Measurements from ENCODE around the gene DDX24.

DDX24 gene

DNA sequence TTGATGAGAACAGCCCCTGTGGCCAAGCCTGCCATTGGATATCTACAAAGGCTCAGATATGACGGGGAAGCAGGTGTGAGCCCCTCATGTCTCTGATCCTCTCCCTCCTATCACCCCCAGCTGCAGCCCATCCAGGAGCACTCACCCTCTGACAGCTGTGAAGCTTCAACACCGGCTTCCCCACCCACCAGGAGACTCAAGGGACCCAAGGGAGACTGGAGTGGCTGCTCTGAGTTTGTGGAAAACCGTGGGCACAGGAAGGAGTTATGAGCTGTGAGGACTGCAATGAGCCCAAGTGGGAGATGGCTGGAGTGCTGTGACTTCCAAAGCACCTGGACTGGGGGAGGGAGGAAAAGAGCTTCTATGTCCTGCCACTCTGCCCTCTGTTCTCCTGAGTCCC lies 40.5 kb upstream of the DDX24 start:
- Histone ChIP-seq H3K27ac (ENCODE audit: insufficient read depth in 1 of 2, low read depth in 1 of 2, low read length in 2 of 2, poor library complexity in 1 of 2, severe bottlenecking in 2 of 2) (no peak overlapping the region), H3K9me3 (ENCODE audit: control extremely low read depth in 1 of 5, control insufficient read depth in 4 of 5, insufficient read depth in 2 of 5, low read depth in 1 of 5, low read length in 4 of 5) (peaks cover 3 to 22% (median 7%) of the 10 kb centered on the region in 5 experiments), H3K27me3 (replicated peaks in 2 of 5; ENCODE audit: control insufficient read depth in 4 of 5, insufficient read depth in 5 of 5, low read length in 4 of 5) (peaks cover 0 to 9% (median 0%) of the 10 kb centered on the region in 5 experiments), H3K4me3 (ENCODE audit: control insufficient read depth in 1 of 7, extremely low read depth in 1 of 7, insufficient read depth in 4 of 7, low read depth in 2 of 7, low read length in 6 of 7) (no peak overlapping the region), H3K36me3 (ENCODE audit: control insufficient read depth in 4 of 4, insufficient read depth in 4 of 4, low read length in 3 of 4) (peaks cover 0 to 2% (median 0%) of the 10 kb centered on the region in 4 experiments), H3K4me1 (ENCODE audit: control extremely low read depth in 1 of 4, control insufficient read depth in 4 of 4, insufficient read depth in 4 of 4, low read length in 3 of 4) (no peaks in the 10 kb centered on the region)
- POLR2A ChIA-PET = no interaction called here
- DNase-seq = no peak
- 42% methylated on average over 2 of the region's 3 CpGs for WGBS (ENCODE audit: insufficient coverage)
- CTCF ChIA-PET = no interaction called here

DNA sequence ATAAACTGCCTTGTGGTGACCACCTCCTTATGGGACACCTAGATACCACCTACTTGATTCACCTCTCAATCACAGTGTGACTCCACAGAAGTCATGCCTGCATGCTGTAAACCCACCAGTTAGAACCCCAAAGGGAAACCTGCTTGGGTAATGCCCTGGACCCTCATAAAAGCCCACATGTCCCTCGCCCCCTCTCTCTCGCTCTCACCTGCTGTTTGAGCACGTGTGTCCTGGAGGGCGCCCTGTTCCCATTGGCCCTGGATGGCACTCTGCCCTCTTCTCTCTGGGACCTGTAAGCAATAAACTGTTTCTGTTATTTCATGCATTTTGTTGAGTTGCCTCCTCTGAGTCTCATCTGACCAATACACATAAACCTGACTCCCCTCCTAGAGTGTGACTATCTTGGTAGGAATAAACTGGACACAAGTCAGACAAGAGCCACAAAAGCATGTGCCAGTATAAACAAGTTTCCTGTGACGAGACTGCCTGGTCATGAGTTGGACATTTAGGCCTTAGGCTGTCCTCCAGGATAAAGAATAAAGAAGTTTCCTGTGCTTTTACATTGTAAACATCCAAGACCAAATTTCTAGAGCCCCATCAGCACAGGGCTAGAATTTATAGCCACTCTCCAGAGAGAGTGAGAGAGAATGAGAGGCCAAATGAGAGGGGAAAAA lies 39.8 kb upstream of the DDX24 start:
- 91% methylated on average over 4 of the region's 5 CpGs for WGBS (ENCODE audit: insufficient coverage)
- CTCF ChIA-PET = no interaction called here

DNA sequence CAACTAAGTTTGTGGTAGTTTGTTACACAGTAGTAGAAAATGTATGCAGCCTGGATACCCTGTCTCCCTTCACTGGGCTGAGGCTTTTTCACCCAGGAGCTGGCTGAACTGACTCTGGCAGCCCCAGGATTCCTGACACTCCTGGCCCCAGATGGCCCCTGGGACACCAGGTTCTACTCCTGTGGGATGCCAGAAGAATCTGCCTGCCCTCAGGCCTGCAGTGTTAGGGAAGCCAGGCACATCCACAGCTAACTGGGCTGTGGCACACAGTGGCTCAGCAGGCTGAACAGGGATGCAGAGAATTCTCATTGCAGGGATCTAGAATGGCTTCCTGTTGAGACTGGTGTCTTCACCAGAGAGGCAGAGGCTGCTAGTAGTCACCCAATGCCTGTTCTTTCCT lies 38.1 kb upstream of the DDX24 start:
- ChIA-PET POLR2A (no interaction called here), CTCF (interaction anchor here (1.8 kb wide), 1 partner anchor 9 kb away, joined by 4 read pairs; no protein-coding TSS in a partner anchor)
- no peak for DNase-seq
- Histone ChIP-seq H3K27me3 (replicated peaks in 2 of 5; ENCODE audit: control insufficient read depth in 4 of 5, insufficient read depth in 5 of 5, low read length in 4 of 5) (peaks cover 0 to 9% (median 0%) of the 10 kb centered on the region in 5 experiments), H3K27ac (ENCODE audit: insufficient read depth in 1 of 2, low read depth in 1 of 2, low read length in 2 of 2, poor library complexity in 1 of 2, severe bottlenecking in 2 of 2) (no peak overlapping the region), H3K36me3 (ENCODE audit: control insufficient read depth in 4 of 4, insufficient read depth in 4 of 4, low read length in 3 of 4) (no peaks in the 10 kb centered on the region), H3K9me3 (ENCODE audit: control extremely low read depth in 1 of 5, control insufficient read depth in 4 of 5, insufficient read depth in 2 of 5, low read depth in 1 of 5, low read length in 4 of 5) (peaks cover 3 to 22% (median 7%) of the 10 kb centered on the region in 5 experiments), H3K4me1 (ENCODE audit: control extremely low read depth in 1 of 4, control insufficient read depth in 4 of 4, insufficient read depth in 4 of 4, low read length in 3 of 4) (no peaks in the 10 kb centered on the region), H3K4me3 (ENCODE audit: control insufficient read depth in 1 of 7, extremely low read depth in 1 of 7, insufficient read depth in 4 of 7, low read depth in 2 of 7, low read length in 6 of 7) (no peak overlapping the region)

More for the DNA sequence above, 39.8 kb upstream of the DDX24 start:
- Histone ChIP-seq H3K36me3 (ENCODE audit: control insufficient read depth in 4 of 4, insufficient read depth in 4 of 4, low read length in 3 of 4) (no peaks in the 10 kb centered on the region), H3K9me3 (ENCODE audit: control extremely low read depth in 1 of 5, control insufficient read depth in 4 of 5, insufficient read depth in 2 of 5, low read depth in 1 of 5, low read length in 4 of 5) (peaks cover 3 to 22% (median 7%) of the 10 kb centered on the region in 5 experiments), H3K27ac (ENCODE audit: insufficient read depth in 1 of 2, low read depth in 1 of 2, low read length in 2 of 2, poor library complexity in 1 of 2, severe bottlenecking in 2 of 2) (no peak overlapping the region), H3K27me3 (replicated peaks in 2 of 5; ENCODE audit: control insufficient read depth in 4 of 5, insufficient read depth in 5 of 5, low read length in 4 of 5) (peaks cover 0 to 9% (median 0%) of the 10 kb centered on the region in 5 experiments), H3K4me1 (ENCODE audit: control extremely low read depth in 1 of 4, control insufficient read depth in 4 of 4, insufficient read depth in 4 of 4, low read length in 3 of 4) (no peaks in the 10 kb centered on the region), H3K4me3 (ENCODE audit: control insufficient read depth in 1 of 7, extremely low read depth in 1 of 7, insufficient read depth in 4 of 7, low read depth in 2 of 7, low read length in 6 of 7) (no peak overlapping the region)
- POLR2A ChIA-PET = no interaction called here
- DNase-seq = no peak

DNA sequence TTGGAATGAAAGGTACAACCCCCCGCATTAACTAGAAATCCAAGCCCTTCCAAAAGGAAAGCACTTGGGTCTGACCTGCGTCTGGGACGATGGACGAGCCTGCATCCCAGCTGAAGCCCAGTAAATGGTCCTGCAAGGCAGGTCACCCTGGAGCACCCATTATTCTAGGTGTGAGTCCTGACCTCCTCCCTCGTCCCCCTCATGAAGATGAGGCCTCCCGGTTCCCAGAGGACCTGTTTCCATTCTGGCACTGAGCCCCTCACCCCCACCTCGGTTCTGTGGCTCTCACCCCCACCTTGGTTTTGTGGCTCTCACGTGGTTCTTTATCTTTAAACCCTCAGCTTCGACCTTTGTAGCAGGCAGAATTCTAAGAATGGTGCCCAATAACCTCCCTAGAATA lies 36.9 kb upstream of the DDX24 start:
- H3K4me3 ChIP-seq (ENCODE audit: control insufficient read depth in 1 of 7, extremely low read depth in 1 of 7, insufficient read depth in 4 of 7, low read depth in 2 of 7, low read length in 6 of 7) = no peak overlapping the region
- CTCF ChIA-PET = interaction anchor here (0.6 to 1.8 kb wide), 4 partner anchors 9 to 485 kb away, joined by 3 to 5 read pairs (median 4); no protein-coding TSS in a partner anchor
- peaks cover 3 to 22% (median 7%) of the 10 kb centered on the region in 5 experiments for H3K9me3 ChIP-seq (ENCODE audit: control extremely low read depth in 1 of 5, control insufficient read depth in 4 of 5, insufficient read depth in 2 of 5, low read depth in 1 of 5, low read length in 4 of 5)
- POLR2A ChIA-PET = no interaction called here
- H3K27me3 ChIP-seq (replicated peaks in 2 of 5; ENCODE audit: control insufficient read depth in 4 of 5, insufficient read depth in 5 of 5, low read length in 4 of 5) = peaks cover 0 to 9% (median 0%) of the 10 kb centered on the region in 5 experiments
- H3K36me3 ChIP-seq (ENCODE audit: control insufficient read depth in 4 of 4, insufficient read depth in 4 of 4, low read length in 3 of 4) = no peaks in the 10 kb centered on the region
- no peak for DNase-seq
- 80% methylated on average over 5 of the region's 9 CpGs for WGBS (ENCODE audit: insufficient coverage)
- H3K27ac ChIP-seq (ENCODE audit: insufficient read depth in 1 of 2, low read depth in 1 of 2, low read length in 2 of 2, poor library complexity in 1 of 2, severe bottlenecking in 2 of 2) = no peak overlapping the region
- no peaks in the 10 kb centered on the region for H3K4me1 ChIP-seq (ENCODE audit: control extremely low read depth in 1 of 4, control insufficient read depth in 4 of 4, insufficient read depth in 4 of 4, low read length in 3 of 4)

DNA sequence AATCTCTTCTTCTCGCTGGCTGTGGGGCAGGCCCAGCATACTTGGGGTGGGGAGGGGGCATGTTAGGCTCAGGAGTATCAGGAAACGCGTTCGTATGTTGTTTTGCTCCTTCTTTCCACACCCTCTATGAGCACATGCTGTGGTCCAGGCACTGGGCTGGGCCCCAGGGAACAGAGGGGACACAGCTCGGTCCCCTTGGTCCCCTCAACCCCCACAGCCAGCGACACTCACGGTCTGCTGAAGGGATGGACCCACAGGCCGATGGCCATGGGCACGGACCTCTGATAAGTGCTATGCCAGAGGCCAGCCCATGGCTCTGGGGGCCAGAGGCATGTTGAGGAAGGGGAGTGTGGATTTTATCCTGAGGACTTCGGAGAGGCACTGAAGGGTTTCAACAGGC lies 35.7 kb upstream of the DDX24 start:
- Histone ChIP-seq H3K27ac (ENCODE audit: insufficient read depth in 1 of 2, low read depth in 1 of 2, low read length in 2 of 2, poor library complexity in 1 of 2, severe bottlenecking in 2 of 2) (no peak overlapping the region), H3K27me3 (replicated peaks in 2 of 5; ENCODE audit: control insufficient read depth in 4 of 5, insufficient read depth in 5 of 5, low read length in 4 of 5) (peaks cover 0 to 9% (median 0%) of the 10 kb centered on the region in 5 experiments), H3K9me3 (ENCODE audit: control extremely low read depth in 1 of 5, control insufficient read depth in 4 of 5, insufficient read depth in 2 of 5, low read depth in 1 of 5, low read length in 4 of 5) (peaks cover 3 to 22% (median 7%) of the 10 kb centered on the region in 5 experiments), H3K36me3 (ENCODE audit: control insufficient read depth in 4 of 4, insufficient read depth in 4 of 4, low read length in 3 of 4) (no peaks in the 10 kb centered on the region), H3K4me1 (ENCODE audit: control extremely low read depth in 1 of 4, control insufficient read depth in 4 of 4, insufficient read depth in 4 of 4, low read length in 3 of 4) (no peaks in the 10 kb centered on the region), H3K4me3 (ENCODE audit: control insufficient read depth in 1 of 7, extremely low read depth in 1 of 7, insufficient read depth in 4 of 7, low read depth in 2 of 7, low read length in 6 of 7) (no peak overlapping the region)
- POLR2A ChIA-PET = no interaction called here
- no peak for DNase-seq
- CTCF ChIA-PET = interaction anchor here (1.4 kb wide), 1 partner anchor 8 kb away, joined by 6 read pairs; no protein-coding TSS in a partner anchor
- WGBS (ENCODE audit: insufficient coverage) = 94% methylated on average over 5 of the region's 10 CpGs

DNA sequence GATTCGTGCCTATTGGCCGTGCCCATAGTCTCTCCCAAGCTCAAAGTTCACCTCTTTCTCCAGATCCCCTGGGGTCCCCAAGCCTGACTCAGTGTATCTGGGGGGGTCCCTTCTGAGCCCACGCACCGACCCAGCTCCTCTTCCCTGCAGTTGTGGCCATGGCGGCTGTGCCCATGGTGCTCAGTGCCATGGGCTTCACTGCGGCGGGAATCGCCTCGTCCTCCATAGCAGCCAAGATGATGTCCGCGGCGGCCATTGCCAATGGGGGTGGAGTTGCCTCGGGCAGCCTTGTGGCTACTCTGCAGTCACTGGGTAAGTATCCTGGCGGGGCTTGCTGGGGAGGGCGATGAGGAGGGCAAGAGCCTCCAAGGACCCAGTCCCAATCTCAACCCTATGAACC lies 34.6 kb upstream of the DDX24 start:
- Histone ChIP-seq H3K4me3 (ENCODE audit: control insufficient read depth in 1 of 7, extremely low read depth in 1 of 7, insufficient read depth in 4 of 7, low read depth in 2 of 7, low read length in 6 of 7) (no peak overlapping the region), H3K9me3 (ENCODE audit: control extremely low read depth in 1 of 5, control insufficient read depth in 4 of 5, insufficient read depth in 2 of 5, low read depth in 1 of 5, low read length in 4 of 5) (peaks cover 0 to 17% (median 3%) of the 10 kb centered on the region in 5 experiments), H3K36me3 (ENCODE audit: control insufficient read depth in 4 of 4, insufficient read depth in 4 of 4, low read length in 3 of 4) (no peaks in the 10 kb centered on the region), H3K4me1 (ENCODE audit: control extremely low read depth in 1 of 4, control insufficient read depth in 4 of 4, insufficient read depth in 4 of 4, low read length in 3 of 4) (no peaks in the 10 kb centered on the region), H3K27me3 (replicated peaks in 2 of 5; ENCODE audit: control insufficient read depth in 4 of 5, insufficient read depth in 5 of 5, low read length in 4 of 5) (peaks cover 0 to 8% (median 0%) of the 10 kb centered on the region in 5 experiments), H3K27ac (ENCODE audit: insufficient read depth in 1 of 2, low read depth in 1 of 2, low read length in 2 of 2, poor library complexity in 1 of 2, severe bottlenecking in 2 of 2) (no peak overlapping the region)
- 93% methylated on average over 6 of the region's 15 CpGs for WGBS (ENCODE audit: insufficient coverage)
- no peak for DNase-seq
- ChIA-PET CTCF (interaction anchor here (1.1 to 1.4 kb wide), 2 partner anchors 9 to 12 kb away, joined by 4 to 6 read pairs; no protein-coding TSS in a partner anchor), POLR2A (no interaction called here)

DNA sequence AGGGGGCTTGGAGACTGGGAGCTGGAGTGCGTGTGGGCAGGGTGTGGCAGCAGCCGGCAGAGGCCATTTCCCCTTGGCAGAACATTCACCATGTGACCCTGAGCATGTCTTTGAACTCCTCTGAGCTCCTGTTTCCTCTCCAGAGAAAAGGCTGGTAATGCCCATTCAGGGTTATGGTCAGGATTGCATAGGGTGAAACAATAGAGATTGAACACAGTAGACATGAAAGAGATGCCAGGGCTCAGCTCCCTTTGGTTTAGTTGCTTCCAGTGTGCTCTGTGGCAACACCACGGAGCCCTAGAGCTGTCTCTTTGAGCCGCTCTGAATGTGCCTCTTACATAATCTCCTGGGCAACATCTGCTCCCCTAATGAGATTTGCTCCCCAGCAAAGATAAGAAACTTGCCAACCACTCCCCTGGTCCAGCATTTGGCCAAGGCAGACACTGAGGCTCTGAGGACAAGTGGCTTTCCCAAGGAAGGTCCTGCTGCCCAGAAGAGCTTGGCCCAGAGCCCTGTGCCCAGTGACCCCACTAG lies 34.1 kb upstream of the DDX24 start:
- peaks cover 0 to 12% (median 3%) of the 10 kb centered on the region in 5 experiments for H3K9me3 ChIP-seq (ENCODE audit: control extremely low read depth in 1 of 5, control insufficient read depth in 4 of 5, insufficient read depth in 2 of 5, low read depth in 1 of 5, low read length in 4 of 5)
- H3K27me3 ChIP-seq (replicated peaks in 2 of 5; ENCODE audit: control insufficient read depth in 4 of 5, insufficient read depth in 5 of 5, low read length in 4 of 5) = peaks cover 0 to 4% (median 0%) of the 10 kb centered on the region in 5 experiments
- no peak overlapping the region for H3K4me3 ChIP-seq (ENCODE audit: control insufficient read depth in 1 of 7, extremely low read depth in 1 of 7, insufficient read depth in 4 of 7, low read depth in 2 of 7, low read length in 6 of 7)
- POLR2A ChIA-PET = no interaction called here
- H3K4me1 ChIP-seq (ENCODE audit: control extremely low read depth in 1 of 4, control insufficient read depth in 4 of 4, insufficient read depth in 4 of 4, low read length in 3 of 4) = no peaks in the 10 kb centered on the region
- CTCF ChIA-PET = interaction anchor here (1.1 to 1.4 kb wide), 2 partner anchors 10 to 11 kb away, joined by 4 to 6 read pairs; no protein-coding TSS in a partner anchor
- DNase-seq = peak in 1 of 3 donors; percentile 20
- WGBS (ENCODE audit: insufficient coverage) = 38% methylated on average over 4 of the region's 4 CpGs
- H3K36me3 ChIP-seq (ENCODE audit: control insufficient read depth in 4 of 4, insufficient read depth in 4 of 4, low read length in 3 of 4) = no peaks in the 10 kb centered on the region
- H3K27ac ChIP-seq (ENCODE audit: insufficient read depth in 1 of 2, low read depth in 1 of 2, low read length in 2 of 2, poor library complexity in 1 of 2, severe bottlenecking in 2 of 2) = no peak overlapping the region
